Measurements from ENCODE around the gene THAP10. TPM values are rescaled to one million over a fixed set of nuclear protein-coding genes. Genes with fewer than 3 reads are reported as not detected.
"Not testable (repeated sequence)": the region's sequence is repeated elsewhere in the genome, so short reads cannot be mapped to it uniquely, and the experiment has no call there.

Gene THAP10
- total RNA-seq, 6 experiments from 2014 or later, result 4.2 to 5.8 (median 5.1) TPM

GRCh38 chr15:70876683-70877082, 15.6 kb downstream of the THAP10 start:
- DNase-seq, result no peak
- H3K36me3 Mint-ChIP-seq (ENCODE audit: low read depth), result peaks cover 5% of the 10 kb centered on the region; the same call in 1 of the 2 replicates
- H3K27me3 Mint-ChIP-seq (ENCODE audit: insufficient read depth), result no peaks in the 10 kb centered on the region
- no peaks in the 10 kb centered on the region; the same call in 1 of the 2 replicates for H3K9me3 Mint-ChIP-seq
- TF ChIP-seq CTCF (IDR thresholded peaks at IDR 0.05), result no peak
- no peak overlapping the region for H3K27ac Mint-ChIP-seq
- H3K4me1 Mint-ChIP-seq (ENCODE audit: low read depth), result peaks cover 46% of the 10 kb centered on the region
- H3K4me3 Mint-ChIP-seq, result no peak overlapping the region

GRCh38 chr15:70876011-70876410, 16.2 kb downstream of the THAP10 start:
- H3K27ac Mint-ChIP-seq, result no peak overlapping the region
- no peak overlapping the region for H3K4me3 Mint-ChIP-seq
- peaks cover 5% of the 10 kb centered on the region; the same call in 1 of the 2 replicates for H3K36me3 Mint-ChIP-seq (ENCODE audit: low read depth)
- H3K27me3 Mint-ChIP-seq (ENCODE audit: insufficient read depth), result no peaks in the 10 kb centered on the region
- H3K9me3 Mint-ChIP-seq, result no peaks in the 10 kb centered on the region; the same call in 1 of the 2 replicates
- TF ChIP-seq CTCF (IDR thresholded peaks at IDR 0.05), result no peak
- DNase-seq, result no peak
- H3K4me1 Mint-ChIP-seq (ENCODE audit: low read depth), result peaks cover 45% of the 10 kb centered on the region

GRCh38 chr15:70875001-70875782, 17.0 kb downstream of the THAP10 start:
- TF ChIP-seq CTCF (IDR thresholded peaks at IDR 0.05), result peak; percentile 76
- peaks cover 43% of the 10 kb centered on the region for H3K4me1 Mint-ChIP-seq (ENCODE audit: low read depth)
- H3K4me3 Mint-ChIP-seq, result no peak overlapping the region
- H3K27ac Mint-ChIP-seq, result peak overlapping the region; percentile 2; the same call in 1 of the 2 replicates
- H3K36me3 Mint-ChIP-seq (ENCODE audit: low read depth), result peaks cover 5% of the 10 kb centered on the region; the same call in 1 of the 2 replicates
- peak; percentile 48 for DNase-seq
- H3K9me3 Mint-ChIP-seq, result no peaks in the 10 kb centered on the region; the same call in 1 of the 2 replicates
- H3K27me3 Mint-ChIP-seq (ENCODE audit: insufficient read depth), result no peaks in the 10 kb centered on the region

GRCh38 chr15:70873232-70874054, 18.8 kb downstream of the THAP10 start:
- Mint-ChIP-seq H3K4me3 (no peak overlapping the region), H3K36me3 (ENCODE audit: low read depth) (peaks cover 5% of the 10 kb centered on the region; the same call in 1 of the 2 replicates), H3K27ac (no peak overlapping the region), H3K4me1 (ENCODE audit: low read depth) (peaks cover 40% of the 10 kb centered on the region), H3K27me3 (ENCODE audit: insufficient read depth) (no peaks in the 10 kb centered on the region), H3K9me3 (no peaks in the 10 kb centered on the region; the same call in 1 of the 2 replicates)
- TF ChIP-seq CTCF (IDR thresholded peaks at IDR 0.05), result no peak
- no peak for DNase-seq

- not testable (repeated sequence) for H3K9me3 Mint-ChIP-seq; H3K27me3 Mint-ChIP-seq (ENCODE audit: insufficient read depth); H3K36me3 Mint-ChIP-seq (ENCODE audit: low read depth); DNase-seq; H3K4me3 Mint-ChIP-seq; H3K27ac Mint-ChIP-seq
- peaks cover 56% of the 10 kb centered on the region for H3K4me1 Mint-ChIP-seq (ENCODE audit: low read depth)
These were observed 20.7 kb downstream of the THAP10 start for GRCh38 chr15:70871490-70871889.

All from HFFc6 (cell line).